Retinal pigment epithelial cell (primary cell): Measurements from ENCODE around the gene CLEC16A.
"Not testable (repeated sequence)": the region's sequence is repeated elsewhere in the genome, so short reads cannot be mapped to it uniquely, and the experiment has no call there.

Experiments used
- DNase-seq: peaks from one replicate; pipeline ENCODE4 v3.0.0-alpha.2; 2010; ENCODE audit warnings: low read depth
- H3K4me3 ChIP-seq: 2 replicates; pipeline ENCODE4 v1.5.1; 2011; ENCODE audit warnings: mild to moderate bottlenecking, low read length, control low read depth, moderate library complexity
- TF ChIP-seq, protein P1 (sequence below): conservative IDR thresholded peaks from 2 replicates; pipeline ENCODE4 v1.5.1; 2011; ENCODE audit warnings: low read depth, low read length, control low read depth, inconsistent platforms

The CLEC16A gene

DNA sequence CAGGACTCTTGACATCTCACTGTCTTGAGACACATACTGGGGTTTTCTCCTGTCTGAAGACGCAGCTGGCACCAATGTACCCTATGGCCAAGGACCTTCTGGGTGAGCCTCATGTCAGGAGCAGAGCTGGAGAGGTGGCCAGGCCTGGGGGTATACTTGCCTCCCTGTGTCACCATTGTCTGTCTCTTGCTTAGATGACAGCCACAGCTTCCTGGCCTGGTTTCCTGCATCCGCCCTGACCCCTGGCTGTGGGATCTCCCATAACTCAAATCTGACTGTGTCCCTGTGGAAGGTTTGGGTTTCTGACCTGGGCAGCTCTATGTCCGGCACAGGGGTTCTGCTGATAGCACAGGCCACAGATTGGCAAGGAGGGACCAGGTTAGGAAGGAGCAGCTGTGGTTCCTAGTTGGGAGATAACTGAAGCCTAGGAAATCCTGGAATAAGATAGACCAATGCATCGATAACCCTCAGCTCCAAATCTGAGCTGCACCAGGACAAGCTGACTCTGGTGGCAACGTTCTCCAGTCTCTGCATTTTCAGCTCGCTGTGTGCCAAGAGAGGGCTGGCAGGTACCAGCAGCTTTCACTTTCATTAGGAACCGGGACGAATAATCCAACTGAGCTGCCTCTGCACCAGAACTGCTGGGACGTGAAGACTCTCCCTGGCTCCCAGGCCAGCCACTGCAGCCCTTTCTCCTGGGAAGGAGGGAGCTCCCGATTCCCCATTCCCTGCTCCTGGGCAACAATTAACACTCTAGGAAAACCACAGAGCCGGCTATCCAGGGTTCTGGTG, 7.1 kb upstream of the CLEC16A start:
- TF ChIP-seq, protein P1, sequence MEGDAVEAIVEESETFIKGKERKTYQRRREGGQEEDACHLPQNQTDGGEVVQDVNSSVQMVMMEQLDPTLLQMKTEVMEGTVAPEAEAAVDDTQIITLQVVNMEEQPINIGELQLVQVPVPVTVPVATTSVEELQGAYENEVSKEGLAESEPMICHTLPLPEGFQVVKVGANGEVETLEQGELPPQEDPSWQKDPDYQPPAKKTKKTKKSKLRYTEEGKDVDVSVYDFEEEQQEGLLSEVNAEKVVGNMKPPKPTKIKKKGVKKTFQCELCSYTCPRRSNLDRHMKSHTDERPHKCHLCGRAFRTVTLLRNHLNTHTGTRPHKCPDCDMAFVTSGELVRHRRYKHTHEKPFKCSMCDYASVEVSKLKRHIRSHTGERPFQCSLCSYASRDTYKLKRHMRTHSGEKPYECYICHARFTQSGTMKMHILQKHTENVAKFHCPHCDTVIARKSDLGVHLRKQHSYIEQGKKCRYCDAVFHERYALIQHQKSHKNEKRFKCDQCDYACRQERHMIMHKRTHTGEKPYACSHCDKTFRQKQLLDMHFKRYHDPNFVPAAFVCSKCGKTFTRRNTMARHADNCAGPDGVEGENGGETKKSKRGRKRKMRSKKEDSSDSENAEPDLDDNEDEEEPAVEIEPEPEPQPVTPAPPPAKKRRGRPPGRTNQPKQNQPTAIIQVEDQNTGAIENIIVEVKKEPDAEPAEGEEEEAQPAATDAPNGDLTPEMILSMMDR: no peak
- no peak overlapping the region for H3K4me3 ChIP-seq
- no peak for DNase-seq

DNA sequence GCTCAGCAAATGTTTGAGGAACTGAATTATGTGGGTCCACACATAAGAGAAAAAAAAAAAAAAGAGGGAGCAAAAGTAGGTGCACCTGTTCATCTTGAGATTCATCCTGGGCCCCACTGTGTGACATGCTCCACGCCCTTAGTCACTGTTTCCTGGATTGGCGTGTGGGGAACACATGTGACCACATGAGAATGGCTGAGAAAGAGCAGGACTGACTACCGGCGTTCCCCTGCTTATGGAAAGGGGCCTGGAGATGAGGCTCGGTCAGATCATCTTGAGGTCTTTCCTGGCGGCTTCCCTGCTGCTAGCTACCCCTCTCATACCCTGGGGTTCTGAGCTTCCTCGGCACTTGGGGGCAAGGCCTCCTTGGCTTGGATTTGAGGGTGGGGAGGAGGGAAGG, 6.0 kb upstream of the CLEC16A start:
- no peak for DNase-seq
- no peak overlapping the region for H3K4me3 ChIP-seq
- TF ChIP-seq, protein P1: no peak

DNA sequence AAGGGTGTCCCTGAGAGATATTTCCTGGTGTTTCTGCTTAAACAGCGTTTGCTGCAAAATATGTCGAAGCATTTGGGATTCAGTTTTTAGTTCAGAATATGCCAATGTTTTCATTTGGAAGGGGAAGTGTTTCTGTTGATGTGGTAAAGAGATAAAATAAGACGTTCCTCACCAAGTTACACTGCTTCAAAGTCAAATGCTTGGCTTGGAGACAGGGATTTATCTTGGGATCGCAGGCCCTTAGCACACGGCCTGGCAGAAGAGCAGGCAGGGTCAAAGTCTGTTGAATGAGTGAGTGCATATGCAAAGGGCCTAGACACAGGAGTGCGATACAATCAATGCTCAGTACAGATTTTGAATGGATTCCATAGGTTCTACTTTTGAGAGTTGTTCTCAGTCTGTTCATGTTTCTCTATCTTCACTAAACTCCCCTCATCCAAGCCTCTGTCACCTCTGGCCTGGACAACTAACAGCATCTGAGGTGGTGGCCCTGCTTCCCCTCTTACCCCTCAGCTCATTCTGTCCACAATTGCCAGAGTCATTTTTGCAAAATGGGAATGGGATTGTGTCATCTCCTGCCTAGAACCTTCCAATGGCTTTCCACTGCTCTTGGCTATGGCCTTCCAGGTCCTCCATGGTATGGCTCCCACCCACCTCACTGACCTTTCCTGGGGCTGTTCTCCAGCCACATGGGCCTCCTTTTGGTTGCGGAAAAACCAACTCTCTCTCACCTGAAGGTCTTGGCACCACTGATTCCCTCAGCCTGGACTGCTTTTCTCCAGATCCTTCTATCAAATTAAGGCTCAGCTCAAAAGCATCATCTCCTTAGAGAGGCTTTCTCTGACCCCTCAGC, 5.3 kb upstream of the CLEC16A start:
- DNase-seq: no peak
- no peak overlapping the region for H3K4me3 ChIP-seq
- TF ChIP-seq, protein P1: no peak

DNA sequence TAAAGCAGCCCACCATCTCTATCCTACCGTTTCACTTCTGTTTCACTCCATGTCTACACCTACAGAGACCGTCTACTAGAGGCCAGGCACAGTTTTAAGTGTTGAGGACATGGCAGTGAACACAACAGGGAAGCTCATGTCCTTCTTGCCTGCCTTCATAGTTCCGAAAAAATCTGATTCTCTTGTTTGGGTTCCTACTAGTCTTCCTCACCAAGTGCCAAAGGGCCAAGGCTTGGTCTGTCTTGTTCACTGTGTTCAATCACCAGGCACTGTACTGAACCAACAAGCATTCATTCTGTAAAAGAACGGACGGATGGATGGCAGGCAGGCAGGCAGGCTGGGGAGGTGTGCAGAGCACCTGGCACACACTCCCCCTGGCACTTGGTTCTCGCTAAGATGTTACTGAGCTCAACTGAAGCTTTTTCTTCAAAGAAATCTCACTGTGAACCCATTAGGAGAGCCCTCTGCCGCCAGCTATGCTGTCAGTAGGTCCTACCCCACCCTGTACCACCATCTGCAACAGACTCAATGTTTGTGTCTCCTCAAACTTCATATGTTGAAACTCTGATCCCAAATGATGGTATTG, 4.6 kb upstream of the CLEC16A start:
- TF ChIP-seq, protein P1: no peak
- no peak for DNase-seq
- H3K4me3 ChIP-seq: peak overlapping the region; percentile 0

DNA sequence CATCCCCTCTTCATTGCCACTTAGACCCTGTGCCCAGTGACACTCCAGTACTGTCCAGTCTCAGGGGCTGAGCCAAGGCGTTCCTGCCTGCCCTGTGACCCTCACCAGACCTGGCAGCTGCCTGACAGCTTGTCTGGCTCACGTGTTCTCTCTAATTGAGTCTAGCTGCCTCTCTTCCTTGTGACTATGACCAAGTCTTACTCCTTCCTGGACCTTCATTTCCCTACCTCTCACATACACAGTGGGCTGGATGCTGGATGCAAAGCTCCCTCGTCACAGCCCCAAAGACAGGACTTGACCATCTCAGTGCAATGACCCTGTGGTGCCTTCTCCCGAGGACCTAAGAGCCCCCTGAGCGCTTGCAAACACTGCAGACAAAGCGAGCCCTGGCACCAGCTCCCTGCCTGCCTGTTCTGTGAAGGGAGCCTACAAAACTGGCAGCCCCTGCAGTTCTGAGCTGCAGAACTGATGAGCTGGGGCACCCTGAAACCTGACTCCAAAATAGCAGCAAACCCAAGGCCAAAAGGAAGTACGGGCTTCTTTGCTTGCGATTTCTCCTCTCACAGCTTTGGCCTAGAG, 3.8 kb upstream of the CLEC16A start:
- peak overlapping the region; percentile 72 for H3K4me3 ChIP-seq
- TF ChIP-seq, protein P1: no peak
- DNase-seq: no peak

DNA sequence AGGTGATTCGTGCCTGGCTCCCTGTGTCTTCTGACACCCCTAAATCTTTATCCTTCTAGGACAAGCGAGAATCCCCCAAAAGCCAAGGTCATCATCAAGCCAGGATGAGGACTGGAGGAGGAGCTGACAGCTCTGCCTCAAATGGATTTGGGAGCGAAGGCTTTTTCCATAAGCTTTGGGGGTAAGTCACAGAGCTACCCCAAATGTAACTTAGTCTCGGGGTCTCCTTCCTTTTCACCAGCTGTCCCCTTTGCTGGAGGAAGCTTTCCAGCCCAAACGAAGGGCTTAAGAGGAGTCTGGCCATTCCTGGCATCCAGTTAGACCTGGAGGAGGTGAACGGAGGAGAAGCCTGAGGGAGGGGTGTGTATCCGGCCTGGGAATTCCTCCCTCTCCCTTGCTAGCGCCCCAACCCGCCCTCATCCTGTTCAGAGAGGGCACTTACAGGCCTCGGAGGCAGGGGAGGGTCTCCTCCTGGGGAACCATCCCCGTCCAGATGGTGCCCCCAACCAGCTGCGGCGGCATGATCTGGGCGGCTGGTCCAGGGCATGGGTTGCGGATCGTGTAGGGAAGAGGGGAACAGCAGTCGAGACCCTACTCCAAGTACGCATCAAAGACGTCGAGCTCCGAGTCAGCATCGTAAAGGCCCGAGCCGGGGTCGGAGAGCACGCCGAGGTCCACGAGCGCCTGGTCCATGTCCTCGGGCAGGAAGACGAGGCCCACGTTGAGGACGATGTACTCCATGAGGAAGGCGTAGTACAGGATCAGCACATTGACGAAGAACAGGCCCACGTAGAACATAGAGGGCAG, 3.0 kb upstream of the CLEC16A start:
- peak overlapping the region; percentile 72 for H3K4me3 ChIP-seq
- no peak for DNase-seq
- TF ChIP-seq, protein P1: no peak

DNA sequence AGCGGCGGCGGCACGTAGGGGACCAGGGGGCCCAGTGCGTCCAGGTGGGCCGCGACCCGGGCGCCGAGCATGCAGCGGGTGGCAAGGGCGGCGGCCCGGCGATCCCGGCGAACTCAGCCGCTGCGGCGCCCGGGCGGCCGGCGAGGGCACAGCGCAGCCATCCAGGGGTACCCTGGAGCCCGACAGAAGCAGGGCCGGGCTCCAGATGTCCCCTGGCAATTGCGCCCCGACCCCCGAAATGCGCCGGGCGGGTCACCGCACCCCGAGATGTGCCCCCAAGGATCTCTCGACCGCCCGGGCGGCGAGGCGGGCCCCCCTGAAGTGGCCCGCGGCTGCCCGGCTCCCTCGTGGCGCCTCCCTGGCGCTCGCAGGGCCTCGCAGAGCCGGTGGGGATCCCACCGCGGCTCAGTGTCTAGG, 2.4 kb upstream of the CLEC16A start:
- H3K4me3 ChIP-seq: peak overlapping the region; percentile 72
- DNase-seq: not testable (repeated sequence)
